Activated CD8-positive, alpha-beta memory T cell treated with anti-CD3 and anti-CD28 coated beads, Interleukin-2, amount 50 U/mL, for 24 hours (primary cell): ENCODE data around the gene ZGPAT.
"Not testable (repeated sequence)": the region's sequence is repeated elsewhere in the genome, so short reads cannot be mapped to it uniquely, and the experiment has no call there.

ENCODE experiments used
- DNase-seq: peaks from one replicate; pipeline ENCODE4 v3.0.0-alpha.2; 2020; ENCODE audit errors: extremely low read depth

Gene ZGPAT

GRCh38 chr20:63765082-63765873, 57.4 kb downstream of the ZGPAT start:
- no peak for DNase-seq

DNA sequence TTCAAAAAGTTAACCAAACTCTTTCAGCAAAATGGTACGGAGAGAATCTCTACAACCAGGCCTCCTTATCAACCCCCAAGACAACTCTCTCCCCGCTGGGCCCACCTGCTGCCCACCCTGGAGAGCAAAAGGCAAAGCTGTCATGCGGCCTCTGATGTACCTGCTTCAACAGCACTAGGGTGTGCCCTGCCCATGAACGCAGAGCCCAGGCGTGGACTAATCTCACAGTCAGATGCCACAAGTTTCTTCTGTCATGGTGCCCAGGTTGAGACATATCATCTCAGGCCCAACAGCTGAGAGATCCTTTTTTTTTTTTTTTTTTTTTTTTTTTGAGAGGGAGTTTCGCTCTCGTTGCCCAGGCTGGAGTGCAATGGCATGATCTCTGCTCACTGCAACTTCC, 58.1 kb downstream of the ZGPAT start:
- DNase-seq = no peak

DNA sequence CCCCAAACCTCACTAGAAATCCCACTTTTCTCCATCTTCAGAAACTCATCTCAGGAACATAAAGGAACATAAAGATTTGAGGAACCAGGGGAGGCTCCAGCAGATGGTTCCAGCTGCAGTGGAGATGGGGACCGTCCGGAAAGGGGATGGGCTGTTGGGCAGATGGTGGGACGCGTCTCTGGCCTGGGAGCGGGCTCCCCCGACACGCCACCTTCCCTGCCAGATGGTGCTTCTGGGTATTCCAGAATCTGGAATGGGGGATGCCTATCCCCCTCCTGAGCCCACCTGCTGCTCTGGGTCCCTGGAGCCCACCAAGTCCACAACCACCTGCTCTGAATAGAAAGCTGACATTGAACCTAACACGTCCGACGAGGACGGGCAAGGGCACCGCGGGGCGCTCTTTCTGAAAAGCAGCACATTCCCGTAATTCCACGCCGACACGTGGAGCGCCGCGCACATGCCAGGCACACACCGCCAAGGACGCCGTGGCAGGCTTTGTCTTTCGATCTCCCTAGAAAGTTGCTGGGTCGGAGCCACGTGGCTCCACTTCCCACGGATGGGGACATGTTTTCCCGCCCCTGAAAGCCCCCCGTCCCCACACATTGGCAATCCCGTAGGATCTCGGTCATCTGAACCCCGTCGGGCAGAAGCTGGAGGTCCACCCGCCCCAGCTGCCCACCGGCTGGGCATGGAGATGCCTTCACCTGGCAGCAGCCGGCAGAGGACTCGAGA, 59.0 kb downstream of the ZGPAT start:
- no peak for DNase-seq

GRCh38 chr20:63767456-63767855, 59.6 kb downstream of the ZGPAT start:
- no peak for DNase-seq

GRCh38 chr20:63767886-63768285, 60.0 kb downstream of the ZGPAT start:
- DNase-seq = no peak

DNA sequence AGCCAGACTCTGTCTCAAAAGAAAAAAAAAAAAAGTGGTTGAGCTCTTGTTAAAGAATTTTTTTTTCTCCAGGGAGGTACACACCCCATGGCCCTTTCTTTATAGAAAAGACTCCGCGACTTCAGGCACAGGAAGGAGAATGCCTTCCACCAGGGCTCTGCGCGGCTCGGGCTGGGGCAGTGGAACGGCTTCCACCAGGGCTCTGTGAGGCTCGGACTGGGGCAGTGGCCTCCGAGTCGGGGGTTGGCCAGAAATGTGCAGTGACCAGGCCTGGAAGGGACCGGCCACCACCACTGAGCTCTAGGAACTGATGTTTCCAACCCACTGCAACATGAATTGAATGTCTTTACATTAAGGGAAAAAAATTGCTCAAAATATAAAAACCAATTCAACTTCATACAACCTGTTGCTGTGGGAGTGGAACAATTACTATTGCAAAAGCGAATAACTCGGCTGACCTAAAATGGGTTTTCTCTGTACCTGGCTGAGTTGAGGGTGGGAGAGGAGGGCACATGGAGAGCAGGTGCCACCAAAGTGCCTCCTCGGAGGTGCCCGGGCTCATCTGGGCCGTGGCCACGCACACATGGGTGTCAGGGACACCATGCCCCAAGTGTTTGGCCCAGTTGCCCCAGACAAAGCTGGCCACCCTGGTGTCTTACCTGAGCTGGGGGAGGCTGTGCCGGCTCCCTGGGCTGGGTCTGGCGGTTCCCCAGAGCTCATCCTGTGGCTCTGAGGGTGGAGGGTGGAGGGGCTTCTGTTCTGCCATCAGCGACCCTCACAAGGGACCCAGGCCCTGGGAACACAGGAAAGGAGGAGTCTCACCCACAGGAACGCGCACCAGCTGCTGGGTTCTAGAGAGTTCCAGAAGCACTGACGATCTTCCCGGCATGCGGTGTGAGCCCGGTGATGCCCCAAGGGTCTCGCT, 61.0 kb downstream of the ZGPAT start:
- no peak for DNase-seq

DNA sequence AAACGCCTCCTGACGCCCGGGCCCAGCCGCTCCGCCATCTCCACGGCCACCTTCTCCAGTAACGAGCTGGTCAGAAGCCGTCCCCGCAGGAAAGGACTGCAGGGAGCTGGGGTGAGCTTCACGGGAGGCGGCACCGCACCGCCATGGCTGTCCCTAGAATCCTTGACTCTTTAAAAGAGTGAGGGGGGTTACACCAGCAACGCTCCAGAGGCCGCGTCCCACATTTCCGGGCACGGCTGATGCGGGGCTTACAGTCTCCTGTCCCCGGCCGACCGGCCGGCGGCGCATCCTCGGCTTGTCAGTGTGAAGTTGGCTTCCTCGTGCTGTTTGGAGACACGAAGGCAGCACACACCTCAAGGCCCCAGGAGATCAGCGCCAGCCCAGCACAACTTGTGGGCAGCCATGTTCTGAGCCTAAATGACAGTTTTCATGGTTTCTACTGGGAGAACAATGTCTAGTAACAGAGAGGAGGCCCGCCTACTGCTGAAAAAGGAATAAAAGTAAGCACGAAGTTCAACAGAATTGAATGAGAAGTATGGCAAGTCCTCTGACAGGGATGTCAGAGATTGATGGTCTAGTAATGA, 62.1 kb downstream of the ZGPAT start:
- no peak for DNase-seq

DNA sequence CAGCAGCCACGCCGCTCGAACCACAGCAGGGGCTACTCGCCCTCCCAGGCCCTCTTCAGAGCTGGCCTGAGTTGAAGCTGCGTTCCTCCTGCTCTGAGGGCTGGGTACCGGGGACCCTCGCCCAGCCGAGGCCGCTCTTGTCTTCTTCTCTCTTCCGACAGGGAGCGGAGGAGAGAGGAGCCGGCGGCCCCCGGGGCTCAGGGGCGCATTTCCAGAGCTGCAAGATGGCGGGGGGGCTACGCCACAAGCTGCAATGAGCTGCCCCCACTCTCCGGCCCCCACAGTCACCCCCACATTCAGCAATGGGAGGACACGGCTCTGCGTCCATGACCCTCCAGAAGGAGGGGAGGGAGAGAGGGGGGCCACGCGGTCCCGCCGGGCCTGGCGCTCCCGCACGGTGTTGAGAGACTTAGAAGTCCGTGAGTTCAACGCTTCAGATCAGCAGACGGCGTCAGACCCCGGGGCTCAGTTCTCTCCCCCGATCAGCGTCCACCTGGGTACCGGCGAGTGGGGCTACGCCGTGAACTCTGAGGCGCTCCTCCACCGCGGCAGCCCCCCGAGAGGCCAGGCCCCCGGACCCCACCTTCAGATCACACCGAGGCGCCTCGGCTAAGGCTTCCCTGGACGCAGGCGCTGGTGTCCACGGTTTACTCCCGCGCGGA, 63.3 kb downstream of the ZGPAT start:
- no peak for DNase-seq

- DNase-seq = no peak
Observed at GRCh38 chr20:63772781-63773518, 65.1 kb downstream of the ZGPAT start.

- DNase-seq = no peak
Observed at GRCh38 chr20:63773571-63774241, 65.9 kb downstream of the ZGPAT start.

- DNase-seq = no peak
Observed at GRCh38 chr20:63774306-63774705, 66.5 kb downstream of the ZGPAT start.

DNA sequence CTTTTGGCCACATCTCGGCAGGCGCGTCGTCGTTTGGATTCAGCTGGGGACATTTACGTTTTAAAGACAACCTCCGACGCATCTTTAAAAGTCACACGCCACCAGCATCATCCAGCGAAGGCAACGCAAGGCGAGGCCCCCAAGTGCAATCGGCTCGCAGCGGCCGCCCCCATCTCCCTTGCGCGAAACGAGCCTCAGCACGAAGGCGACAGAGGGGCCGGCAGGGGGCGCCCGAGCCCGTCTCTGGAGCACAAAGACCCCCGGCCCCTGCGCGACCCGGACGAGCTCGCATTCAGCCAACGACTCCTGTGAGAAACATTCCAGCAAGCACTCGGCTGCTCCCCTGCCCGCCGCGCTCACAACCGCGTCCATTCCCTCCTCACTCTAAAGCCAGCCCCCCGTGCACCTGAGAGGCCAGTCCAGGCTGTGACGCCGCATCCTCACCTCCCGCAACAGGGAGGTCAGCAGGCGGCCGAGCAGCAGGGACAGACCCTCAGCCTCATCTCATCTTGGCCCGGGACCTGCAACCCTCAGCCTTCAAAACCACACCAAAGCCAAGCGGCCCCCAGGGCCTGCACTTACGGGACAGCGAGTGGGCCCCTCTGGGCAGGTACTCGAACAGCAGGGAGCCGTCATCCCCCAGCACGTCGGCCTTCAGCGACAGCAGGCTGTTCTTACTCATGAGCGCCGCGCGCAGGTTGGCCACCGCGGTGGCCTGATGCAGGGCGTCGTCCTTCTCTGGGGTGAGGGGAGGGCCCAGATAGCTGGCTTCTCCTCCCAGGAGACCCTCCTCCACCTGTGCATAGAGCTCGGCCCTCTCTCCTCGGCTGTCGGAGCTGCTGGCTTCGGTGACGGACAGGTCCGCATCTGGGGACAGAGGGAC, 67.5 kb downstream of the ZGPAT start:
- DNase-seq = no peak

GRCh38 chr20:63776875-63777274, 69.0 kb downstream of the ZGPAT start:
- DNase-seq = not testable (repeated sequence)

DNA sequence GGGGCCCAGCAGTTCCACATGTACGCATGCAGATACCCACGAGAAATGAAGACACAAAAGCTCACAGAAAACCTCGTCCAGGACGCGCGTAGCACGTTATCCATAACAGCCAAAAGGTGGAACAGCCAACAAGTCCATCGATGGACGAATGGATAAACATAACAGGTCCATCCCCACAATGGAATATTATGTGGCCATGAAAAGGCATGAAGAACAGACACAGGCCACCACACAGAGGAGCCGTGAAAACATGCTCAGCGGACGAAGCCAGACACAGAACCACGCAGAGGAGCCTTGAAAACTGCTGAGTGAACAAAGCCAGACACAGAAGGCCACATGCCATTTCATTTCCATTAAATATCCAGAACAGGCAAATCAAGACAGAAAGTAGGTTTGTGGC, 69.8 kb downstream of the ZGPAT start:
- no peak for DNase-seq

GRCh38 chr20:63778034-63778752, 70.4 kb downstream of the ZGPAT start:
- no peak for DNase-seq

DNA sequence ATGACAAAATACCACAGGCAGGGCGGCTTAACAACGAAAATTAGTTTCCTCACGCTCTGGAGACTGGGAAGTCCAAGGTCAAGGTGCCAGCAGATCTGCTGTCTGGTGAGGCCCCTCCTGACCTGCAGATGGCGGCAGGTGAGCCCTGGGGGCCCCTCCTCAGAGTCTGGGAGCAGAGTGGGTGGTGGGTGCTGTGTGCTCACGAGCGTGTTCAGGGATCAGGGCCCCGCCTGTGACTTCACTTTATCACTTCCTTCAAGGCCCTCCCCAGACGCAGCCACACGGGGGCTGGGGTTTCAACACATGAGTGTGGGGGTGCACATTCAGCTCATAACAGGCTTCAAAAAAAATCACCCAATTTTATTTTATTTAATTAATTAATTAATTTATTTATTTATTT, 71.0 kb downstream of the ZGPAT start:
- DNase-seq = no peak

DNA sequence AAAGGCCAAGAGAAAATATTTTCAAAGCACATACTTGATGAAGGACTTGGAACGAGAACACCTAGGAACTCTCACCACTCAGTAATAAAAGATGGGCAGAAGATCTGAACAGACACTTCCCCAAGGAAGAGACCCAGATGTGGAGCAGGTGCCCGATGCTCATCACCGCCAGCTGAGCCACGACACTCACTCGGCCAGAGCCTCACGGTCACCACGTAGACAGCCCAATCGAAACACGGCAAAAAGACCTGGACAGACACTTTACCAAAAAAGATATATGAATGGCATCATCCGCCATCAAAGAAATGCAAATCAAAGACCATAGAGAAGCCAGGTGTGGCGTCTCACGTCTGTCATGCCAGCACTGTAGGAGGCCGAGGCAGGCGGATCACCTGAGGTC, 73.3 kb downstream of the ZGPAT start:
- DNase-seq = no peak

DNA sequence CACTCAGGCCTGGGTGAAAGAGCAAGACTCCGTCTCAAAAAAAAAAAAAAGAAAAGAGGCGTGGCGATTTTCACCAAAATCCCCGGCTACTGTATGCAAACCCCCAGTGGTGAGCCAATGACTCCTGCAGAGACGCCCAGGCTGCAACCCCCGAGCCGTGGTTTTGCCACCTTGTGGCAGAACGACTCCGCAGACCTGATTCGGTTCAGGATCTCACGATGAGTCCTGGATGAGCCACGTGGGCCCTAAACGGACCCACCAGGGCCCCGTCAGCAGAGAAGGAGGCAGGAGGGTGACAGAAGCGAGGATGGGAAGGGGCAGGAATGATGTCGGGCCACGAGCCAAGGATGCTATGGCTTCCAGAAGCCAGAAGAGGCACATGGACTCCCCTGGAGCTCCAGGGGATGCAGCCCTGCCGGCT, 74.2 kb downstream of the ZGPAT start:
- peak; percentile 8 for DNase-seq
